GM21619 (cell line): ENCODE results near the gene IL17REL.

ENCODE experiments used
- ATAC-seq: cut with Tn5 transposase; IDR thresholded peaks from one replicate; pipeline ENCODE4 v1.9.1; 2021; ENCODE audit not compliant: unreplicated experiment

Gene IL17REL

GRCh38 chr22:50027639-50028537, 15.3 kb upstream of the IL17REL start:
- ATAC-seq, result no peak

GRCh38 chr22:50025993-50026392, 13.4 kb upstream of the IL17REL start:
- no peak for ATAC-seq

DNA sequence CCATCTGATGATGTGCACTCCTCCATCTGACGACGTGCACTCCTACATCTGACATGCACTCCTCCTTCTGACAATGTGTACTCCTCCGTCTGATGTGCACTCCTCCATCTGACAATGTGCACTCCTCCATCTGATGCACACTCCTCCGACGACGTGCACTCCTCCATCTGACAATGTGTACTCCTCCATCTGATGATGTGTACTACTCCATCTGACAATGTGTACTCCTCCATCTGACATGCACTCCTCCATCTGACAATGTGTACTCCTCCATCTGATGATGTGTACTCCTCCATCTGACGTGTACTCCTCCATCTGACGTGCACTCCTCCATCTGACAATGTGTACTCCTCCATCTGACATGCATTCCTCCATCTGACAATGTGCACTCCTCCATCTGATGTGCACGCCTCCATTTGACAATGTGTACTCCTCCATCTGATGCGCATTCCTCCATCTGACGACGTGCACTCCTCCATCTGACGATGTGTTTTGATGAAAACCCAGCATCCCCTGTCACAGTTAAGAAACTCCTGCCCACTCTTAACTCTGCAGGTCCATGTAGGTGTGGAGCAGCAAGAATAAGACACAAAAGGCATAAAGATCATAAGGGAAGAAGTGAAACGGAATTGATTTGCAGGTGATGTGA, 9.7 kb upstream of the IL17REL start:
- no peak for ATAC-seq

GRCh38 chr22:50020606-50021005, 8.0 kb upstream of the IL17REL start:
- ATAC-seq, result no peak

- ATAC-seq, result no peak
Measured at GRCh38 chr22:50019316-50019715, 6.8 kb upstream of the IL17REL start.

DNA sequence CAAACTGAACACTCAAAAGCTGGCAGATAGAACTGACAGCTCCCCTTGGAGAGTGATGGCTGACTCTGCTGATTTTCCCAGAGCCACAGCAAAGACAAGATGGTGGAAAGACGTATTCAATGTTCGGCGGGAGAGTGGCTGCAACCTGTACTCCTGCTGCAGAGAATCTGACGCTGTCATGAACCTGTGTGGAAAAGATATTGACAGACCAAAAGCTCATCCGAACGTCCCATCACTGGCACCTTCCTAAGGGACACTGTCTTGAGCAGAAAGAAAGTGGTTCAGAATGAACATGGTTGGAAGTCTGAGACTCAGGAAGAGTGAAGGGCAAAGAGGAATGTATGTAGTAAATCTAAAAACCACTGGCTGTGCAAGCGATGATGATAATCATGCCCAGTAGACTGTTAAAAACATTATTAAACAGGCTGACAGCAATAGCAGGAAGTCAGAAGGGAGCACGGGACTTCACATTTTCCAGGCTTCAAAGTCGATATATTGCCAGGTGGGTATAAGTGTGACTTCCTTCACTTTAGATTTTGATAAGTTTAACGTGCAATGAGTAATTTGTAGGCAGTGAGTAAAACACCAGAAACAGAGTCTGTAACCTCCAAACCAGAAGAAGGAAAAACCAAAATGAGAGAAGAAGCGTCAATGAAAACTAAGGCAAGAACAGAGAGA, 6.2 kb upstream of the IL17REL start:
- ATAC-seq, result no peak

- ATAC-seq, result no peak
Measured at GRCh38 chr22:50017701-50018224, 5.2 kb upstream of the IL17REL start.

DNA sequence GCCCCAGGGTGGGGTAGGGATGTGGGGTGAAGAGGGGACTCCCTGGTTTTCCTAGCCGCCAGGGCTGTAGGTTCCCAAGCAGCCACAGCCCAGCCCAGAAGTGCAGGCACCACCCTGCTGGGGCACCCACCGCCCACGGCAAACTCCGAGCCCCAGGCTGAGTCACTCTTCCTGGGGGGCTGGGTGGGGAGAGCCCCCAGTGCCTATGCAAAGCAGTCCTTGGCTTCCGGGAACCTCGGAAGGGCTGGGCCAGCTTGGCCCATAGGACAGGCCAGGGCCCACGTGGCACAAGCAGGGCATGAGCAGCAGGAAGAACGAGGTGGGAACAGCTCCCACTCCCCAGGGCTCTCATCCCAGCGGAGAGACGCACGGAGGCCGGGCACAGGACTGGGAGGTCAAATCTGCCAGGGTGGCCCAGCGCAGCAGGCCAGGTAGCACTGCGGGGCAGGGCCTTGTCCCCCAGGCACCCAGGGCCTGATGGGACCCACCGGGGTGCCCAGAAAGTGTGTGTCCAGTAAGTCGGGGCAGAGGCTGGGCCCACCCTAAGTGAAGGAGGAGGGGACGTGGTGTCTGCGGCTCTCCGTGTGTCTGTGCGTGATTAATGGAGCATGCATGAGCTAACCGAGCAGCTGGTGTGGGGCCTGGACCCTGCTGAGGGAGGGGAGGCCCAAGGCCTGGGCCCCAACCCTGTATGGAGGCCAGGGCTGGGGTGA, 4.6 kb upstream of the IL17REL start:
- peak; percentile 52 for ATAC-seq

GRCh38 chr22:50016308-50016987, 3.9 kb upstream of the IL17REL start:
- ATAC-seq, result no peak

- ATAC-seq, result no peak
Measured at GRCh38 chr22:50015451-50016307, 3.1 kb upstream of the IL17REL start.

DNA sequence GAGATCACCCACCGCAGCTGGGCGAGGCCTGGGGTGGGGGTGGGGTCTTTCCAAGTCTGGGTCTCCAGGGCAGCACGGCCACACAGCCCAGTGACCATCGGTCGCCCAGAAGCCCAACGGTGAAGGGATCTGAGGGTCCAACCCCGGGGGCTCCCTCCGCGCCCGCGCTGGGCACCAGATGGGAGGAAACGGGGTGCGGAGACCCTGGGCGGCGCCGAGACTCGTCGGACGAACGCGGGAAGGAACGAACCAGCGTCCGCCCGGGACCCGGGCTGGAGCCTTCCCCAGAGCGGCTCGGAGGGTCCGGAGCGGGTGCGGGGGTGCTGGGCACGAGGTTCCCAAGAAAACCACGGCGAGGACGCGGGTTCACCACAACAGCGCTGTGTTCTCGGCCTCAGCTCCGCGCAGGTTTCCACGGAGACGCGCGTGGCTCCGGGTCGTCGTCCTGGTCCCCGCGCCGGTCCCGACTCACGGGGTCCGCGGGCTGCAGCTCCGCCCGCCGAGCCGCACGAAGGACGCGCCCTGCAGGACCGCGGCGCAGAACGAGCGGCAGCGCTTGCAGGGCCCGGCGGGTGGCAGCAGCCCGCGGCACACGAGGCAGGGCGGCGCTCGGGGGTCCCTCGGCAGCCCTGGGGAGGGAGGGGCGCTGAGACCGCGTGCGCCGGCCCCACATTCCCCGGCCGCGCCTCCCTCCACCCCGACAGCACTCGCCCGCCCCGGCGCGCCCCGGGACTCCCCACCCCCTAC, 2.3 kb upstream of the IL17REL start:
- ATAC-seq, result no peak

DNA sequence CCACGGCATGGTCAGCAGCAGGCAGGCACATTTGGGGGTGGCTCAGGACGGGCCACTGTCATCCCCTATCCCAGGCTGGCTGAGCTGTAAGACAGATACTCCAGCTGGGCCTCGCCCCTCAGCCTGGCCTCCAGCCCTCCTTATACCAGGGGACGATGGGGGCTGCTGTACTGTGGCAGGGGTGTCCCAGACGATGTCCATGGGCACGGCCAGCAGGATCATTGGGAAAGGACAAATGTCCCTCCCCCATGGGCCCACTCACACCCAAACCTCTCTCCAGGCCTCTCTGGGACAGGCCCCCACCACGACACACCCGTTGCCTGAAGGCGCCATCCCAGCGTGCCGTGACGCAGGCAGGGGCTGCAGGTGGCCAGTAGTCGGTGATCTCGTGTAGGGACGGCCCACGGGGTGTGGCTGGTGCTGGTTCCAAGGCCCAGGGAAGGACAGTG, 1.5 kb upstream of the IL17REL start:
- ATAC-seq, result no peak

GRCh38 chr22:50011447-50012210, 936 bp downstream of the IL17REL start:
- ATAC-seq, result no peak

- ATAC-seq, result no peak
Measured at GRCh38 chr22:50010676-50011446, 1.7 kb downstream of the IL17REL start.

DNA sequence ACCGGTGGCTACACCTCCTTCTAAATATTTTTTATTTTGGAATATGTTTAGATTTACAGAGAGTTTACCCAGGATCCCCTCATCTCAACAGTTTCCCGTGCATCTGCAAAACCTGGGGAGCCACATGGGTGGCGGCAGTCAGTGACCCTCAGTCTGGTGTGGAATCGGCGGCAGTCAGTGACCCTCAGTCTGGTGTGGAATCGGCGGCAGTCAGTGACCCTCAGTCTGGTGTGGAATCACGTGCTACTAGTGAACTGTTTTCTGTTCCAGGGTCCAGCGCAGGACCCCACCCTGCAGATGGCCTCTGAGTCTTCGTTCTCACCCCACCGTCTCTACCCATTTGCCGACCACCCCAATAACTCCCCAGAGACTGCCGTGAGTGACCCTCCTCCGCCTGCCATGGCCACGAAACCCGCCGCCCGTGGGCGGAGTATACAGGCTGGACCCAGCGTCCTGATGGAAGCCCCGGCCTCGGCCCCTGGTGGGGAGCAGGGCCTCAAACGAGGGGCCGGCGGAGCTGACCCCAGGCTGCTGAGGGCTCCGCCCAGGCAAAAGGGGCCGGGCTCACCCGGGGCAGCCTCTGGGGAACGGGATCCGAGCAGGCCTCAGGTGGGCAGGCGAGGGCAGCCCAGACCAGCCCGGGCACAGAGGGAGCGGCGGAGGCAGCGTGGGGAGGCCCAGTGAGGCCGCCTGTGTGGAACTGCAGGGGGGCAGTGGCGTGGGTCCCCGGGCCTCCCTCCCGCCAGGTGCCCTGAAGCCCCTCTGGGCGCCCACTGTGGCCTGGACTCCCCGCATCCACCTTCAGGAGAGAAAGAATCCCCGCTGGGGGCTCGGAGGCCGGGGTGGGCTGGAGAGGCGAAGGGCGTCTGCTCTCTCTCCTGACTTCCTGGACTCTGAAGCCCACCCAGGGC, 2.5 kb downstream of the IL17REL start:
- ATAC-seq, result no peak

- no peak for ATAC-seq
Measured at GRCh38 chr22:50009251-50009650, 3.3 kb downstream of the IL17REL start.
